Kasumi-1 (cell line): ENCODE measurements around the gene RARA.

Experiments
- DNase-seq, 2 experiments: peaks; one replicate each; lab custom pipeline; 2025; lab: John Stamatoyannopoulos, UW

The RARA gene

DNA sequence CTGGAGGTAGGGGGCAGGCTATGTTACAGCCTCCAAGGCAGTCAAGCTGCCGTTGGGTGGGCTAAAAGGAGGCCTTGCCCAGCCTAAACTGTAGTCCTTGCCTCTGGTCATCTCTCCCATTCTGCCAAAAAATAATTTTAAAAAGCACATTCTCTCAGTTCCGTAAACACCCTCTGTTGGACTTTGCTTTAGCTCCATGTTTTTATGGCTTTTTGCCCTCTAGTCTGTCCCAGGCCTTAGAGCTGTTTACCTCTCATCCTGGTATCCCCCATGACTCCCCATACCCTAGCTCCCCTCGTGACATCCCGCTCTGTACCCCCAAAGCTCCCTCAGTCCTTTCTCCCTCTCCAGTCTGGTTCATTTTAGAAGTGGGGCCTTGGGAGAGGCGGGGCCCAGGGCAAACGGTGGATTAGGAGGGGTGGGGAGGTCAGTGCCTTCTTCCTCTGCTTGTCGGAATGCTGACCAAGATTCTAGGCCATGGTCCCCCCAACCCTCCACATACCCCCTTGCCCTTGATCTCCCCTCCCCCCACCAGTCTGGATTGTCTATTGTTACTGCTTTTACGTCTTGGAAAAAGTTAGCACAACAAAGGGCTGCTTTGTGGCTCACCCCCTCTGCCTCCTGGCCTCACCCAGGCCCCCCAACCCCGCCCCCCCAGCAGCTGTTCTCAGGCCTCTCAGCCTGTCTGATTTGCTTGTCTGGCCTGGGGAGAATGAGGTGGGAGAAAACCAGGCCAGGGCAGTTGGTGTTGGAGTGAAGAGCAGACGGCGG is 37.2 kb downstream of the RARA start:
- no peak for DNase-seq

DNA sequence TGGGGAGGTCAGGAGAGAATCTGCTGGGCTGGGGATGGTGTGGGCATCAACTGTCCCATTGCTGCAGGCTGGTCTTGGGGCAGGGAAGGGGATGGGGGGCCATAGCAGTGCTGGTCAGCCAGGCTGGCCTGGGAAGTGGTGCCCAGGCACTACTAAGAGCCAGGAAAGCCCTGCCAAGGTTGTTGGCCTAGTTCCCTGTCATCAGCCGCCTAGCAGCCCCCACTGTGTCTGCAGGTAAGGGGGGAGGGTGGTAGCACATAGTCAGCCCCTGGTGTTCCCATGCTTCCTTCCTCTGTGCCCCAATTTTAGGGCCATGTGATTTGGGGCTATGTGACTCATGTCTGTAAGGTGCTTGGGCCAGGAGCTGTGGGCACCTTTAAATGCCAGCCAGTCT is 37.8 kb downstream of the RARA start:
- DNase-seq = no peak

GRCh38 chr17:40347319-40348135 is 38.5 kb downstream of the RARA start:
- no peak for DNase-seq

GRCh38 chr17:40348136-40348504 is 39.1 kb downstream of the RARA start:
- no peak for DNase-seq

DNA sequence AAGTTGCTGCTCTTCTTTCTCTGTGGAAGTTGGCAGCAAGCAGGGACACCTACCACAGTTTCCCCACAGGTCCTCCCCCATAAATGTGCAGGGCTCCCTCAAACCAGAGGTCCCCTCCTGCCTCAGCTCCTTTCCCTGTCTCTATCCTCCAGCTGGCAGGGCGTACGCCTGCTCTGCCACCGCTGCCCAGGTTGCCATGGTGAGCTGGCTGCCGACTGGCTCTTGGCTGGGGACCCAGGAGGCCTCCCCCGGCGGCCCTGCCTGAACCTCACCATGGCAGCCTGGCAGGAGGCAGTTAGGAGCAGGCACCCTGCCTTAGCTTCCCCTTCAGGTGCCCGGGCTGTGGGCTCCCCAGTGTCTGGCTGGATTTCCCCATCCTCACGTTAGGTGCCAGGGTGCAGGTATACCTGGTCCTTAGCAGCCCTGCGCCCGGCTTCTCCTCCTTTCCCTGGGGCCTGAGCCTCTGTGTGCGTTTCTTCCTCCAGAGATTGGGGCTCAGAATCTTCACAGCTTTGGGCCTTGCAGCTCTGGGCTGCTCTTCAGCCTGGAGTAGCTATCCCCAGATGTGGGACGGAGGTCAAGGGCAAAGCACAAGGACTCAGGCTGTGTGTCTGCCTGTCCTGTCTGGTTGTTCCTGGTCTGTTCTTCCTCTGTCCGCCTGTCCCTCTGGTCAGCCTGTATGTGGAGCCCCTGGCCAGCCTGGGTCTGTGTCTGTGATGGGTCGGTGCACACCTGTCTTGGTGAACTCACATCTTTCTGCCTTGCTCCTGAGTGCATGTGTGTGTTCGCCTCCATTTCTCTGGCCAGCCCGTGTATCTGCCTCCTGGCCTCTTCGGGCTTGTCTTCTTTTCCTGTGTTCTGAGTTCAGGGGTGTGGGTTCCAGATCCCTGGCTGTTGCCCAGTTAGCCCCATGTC is 39.8 kb downstream of the RARA start:
- no peak for DNase-seq

DNA sequence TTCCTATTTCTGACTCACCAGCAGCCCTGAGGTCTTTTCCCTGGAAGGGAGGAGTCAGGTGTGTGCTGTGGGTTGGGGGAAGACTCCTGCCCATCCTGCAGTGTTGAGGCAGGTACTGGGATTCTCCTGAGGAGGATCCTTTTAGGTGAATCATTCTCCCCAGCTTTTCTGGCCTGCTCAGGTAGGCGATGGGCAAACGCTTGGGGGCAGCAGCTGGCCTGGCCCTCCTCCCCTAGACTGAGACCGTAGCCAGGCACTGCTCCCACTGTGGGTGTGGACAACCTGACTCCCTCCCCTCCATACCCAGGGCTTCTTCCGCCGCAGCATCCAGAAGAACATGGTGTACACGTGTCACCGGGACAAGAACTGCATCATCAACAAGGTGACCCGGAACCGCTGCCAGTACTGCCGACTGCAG is 40.5 kb downstream of the RARA start:
- no peak for DNase-seq

- no peak for DNase-seq
Measured at GRCh38 chr17:40349895-40350688, 41.1 kb downstream of the RARA start.

GRCh38 chr17:40350689-40351358 is 41.8 kb downstream of the RARA start:
- no peak for DNase-seq

DNA sequence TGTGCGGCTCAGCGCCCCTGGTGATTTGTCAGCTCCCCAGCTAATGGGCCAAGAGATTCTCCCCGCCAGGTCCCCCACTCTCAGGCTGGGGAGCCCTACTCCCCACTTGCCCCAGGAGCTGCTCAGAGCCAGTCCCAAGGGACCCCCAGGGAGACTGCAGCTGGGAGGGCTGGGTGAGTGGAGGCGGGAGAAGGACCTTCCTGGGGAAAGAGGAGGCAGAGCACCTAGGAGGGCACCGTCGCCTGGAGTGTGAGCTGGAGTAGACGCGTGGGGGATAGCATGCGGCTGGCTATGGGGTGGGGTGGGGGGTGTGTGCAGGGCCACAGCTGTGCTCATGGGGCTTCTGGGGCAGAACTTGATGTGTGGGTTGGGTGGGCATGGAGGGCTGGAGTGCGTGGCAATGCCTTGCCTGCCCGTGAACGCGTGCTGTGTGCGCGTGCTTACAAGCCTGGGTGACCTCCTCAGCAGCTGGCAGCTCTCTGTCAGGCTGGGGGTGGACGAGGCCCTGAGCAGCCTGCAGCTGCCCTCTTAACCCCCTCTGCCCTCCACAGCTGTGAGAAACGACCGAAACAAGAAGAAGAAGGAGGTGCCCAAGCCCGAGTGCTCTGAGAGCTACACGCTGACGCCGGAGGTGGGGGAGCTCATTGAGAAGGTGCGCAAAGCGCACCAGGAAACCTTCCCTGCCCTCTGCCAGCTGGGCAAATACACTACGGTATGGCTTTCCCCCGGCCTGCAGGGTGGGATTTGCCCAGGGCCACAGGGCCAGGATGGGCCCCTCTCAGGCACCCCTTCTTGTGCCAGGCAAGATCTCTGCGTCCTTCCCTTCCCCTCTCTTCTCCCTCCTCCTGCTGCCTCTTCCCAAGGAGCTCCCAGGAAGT is 42.6 kb downstream of the RARA start:
- DNase-seq = no peak

- no peak for DNase-seq
Measured at GRCh38 chr17:40352237-40352778, 43.3 kb downstream of the RARA start.

DNA sequence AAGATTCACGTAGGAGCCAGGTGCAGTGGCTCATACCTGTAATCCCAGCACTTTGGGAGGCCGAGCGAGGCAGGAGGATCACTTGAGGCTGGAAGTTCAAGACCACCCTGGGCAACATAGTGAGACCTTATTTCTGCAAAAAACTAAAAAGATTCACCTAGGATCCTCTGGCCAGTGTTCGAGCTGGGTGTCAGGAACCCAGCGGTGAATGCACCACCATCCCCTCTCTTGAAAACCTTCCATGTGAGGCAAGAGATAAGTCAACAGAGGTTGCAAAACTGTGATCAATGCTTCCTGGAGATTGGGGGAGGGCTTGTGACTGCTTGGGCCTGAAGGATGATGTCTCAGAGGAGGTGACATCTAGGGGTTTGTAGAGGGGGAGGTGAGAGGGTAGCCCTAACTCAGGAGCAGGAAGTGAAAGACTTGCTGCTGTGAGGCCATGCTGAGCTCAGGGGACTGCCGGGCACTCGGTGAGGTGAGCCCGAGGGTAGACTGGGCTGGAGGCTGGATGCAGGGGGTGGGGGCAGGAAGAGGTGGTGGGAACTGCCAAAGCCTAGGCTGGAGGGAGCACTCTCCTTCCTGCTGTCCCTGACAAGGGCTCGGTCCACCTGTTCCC is 43.9 kb downstream of the RARA start:
- DNase-seq = peak; percentile 34 to 70

DNA sequence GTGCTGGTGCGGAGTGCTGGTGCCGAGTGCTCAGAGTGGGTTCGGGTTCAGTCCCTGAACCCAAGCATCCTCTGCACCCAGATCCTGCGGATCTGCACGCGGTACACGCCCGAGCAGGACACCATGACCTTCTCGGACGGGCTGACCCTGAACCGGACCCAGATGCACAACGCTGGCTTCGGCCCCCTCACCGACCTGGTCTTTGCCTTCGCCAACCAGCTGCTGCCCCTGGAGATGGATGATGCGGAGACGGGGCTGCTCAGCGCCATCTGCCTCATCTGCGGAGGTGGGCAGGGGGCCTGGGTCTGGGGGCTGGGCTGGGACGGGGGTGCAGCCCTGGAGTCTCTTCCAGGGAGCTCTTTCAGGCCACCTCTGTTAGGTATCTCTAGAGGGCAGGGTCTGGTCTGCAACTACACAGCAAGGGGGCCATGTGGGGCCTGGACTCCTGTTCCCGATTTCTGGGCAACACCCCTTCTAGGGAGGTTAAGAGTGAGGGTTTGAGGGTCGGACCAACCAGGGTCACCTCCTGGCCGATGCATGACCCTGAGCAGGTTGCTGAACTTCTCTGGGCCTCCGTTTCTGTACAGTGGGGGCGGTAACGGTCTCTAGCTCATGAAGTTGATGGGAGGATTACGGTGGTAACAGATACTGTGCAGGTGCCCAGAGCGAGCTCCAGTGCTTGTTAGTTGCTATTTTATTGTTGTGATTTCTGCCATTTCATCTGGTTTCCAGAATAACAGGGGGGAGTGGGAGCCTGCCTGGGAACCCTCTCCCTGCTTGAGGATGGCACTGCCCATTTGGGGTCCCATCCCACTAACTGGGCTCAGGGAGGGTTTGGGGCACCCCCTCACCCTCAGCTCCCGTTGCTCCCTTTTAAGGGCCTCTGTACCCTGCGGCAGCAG is 45.5 kb downstream of the RARA start:
- no peak for DNase-seq

GRCh38 chr17:40355123-40355803 is 46.3 kb downstream of the RARA start:
- DNase-seq = peak; percentile 30 to 39

- no peak for DNase-seq
Measured at GRCh38 chr17:40355804-40356758, 47.1 kb downstream of the RARA start.

DNA sequence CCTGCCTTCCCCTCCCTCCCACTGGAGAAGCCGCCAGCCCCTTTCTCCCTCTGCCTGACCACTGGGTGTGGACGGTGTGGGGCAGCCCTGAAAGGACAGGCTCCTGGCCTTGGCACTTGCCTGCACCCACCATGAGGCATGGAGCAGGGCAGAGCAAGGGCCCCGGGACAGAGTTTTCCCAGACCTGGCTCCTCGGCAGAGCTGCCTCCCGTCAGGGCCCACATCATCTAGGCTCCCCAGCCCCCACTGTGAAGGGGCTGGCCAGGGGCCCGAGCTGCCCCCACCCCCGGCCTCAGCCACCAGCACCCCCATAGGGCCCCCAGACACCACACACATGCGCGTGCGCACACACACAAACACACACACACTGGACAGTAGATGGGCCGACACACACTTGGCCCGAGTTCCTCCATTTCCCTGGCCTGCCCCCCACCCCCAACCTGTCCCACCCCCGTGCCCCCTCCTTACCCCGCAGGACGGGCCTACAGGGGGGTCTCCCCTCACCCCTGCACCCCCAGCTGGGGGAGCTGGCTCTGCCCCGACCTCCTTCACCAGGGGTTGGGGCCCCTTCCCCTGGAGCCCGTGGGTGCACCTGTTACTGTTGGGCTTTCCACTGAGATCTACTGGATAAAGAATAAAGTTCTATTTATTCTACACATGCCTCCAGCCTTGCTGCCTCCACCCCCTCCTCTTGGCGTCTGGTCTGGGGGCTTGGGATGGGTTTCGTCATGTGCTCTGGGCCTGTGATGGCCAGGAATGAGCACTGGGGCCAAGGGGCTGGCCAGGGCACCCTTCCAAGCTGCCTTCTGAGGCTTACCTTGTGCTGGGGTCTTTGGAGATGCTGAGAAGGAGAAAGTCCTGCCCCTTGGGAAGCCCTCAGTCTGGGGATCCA is 48.3 kb downstream of the RARA start:
- no peak for DNase-seq
